ENCODE measurements around the gene CSNK2A1.

DNA sequence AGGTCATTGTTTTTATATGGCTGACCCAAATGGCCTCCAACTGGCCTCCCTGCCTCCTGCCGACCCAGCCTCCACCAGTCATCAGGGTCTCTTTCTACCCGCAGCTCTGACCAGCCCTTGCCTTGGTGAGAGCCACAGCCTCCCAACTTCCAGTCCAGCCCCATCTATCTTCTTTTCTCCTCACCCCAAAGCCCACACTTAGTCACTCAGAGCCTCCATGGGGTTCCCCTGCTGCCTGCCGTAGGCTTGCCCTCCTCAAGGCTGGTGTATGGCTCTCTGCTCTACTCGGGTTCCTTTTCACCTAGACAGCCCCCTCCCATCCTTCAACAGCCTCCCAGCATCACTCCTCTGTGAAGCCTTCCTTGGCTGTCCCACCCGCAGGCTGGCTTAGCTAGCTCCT lies 48.4 kb upstream of the CSNK2A1 start:
- TF ChIP-seq, protein P1, sequence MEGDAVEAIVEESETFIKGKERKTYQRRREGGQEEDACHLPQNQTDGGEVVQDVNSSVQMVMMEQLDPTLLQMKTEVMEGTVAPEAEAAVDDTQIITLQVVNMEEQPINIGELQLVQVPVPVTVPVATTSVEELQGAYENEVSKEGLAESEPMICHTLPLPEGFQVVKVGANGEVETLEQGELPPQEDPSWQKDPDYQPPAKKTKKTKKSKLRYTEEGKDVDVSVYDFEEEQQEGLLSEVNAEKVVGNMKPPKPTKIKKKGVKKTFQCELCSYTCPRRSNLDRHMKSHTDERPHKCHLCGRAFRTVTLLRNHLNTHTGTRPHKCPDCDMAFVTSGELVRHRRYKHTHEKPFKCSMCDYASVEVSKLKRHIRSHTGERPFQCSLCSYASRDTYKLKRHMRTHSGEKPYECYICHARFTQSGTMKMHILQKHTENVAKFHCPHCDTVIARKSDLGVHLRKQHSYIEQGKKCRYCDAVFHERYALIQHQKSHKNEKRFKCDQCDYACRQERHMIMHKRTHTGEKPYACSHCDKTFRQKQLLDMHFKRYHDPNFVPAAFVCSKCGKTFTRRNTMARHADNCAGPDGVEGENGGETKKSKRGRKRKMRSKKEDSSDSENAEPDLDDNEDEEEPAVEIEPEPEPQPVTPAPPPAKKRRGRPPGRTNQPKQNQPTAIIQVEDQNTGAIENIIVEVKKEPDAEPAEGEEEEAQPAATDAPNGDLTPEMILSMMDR (IDR thresholded peaks at IDR 0.05; ENCODE audit: poor library complexity, severe bottlenecking) = no peak
- TF ChIP-seq RAD21 (conservative IDR thresholded peaks at IDR 0.05) = no peak
- no peak for TF ChIP-seq MXI1 (conservative IDR thresholded peaks at IDR 0.05; ENCODE audit: poor library complexity, severe bottlenecking)
- no peak for TF ChIP-seq EP300 (conservative IDR thresholded peaks at IDR 0.05; ENCODE audit: poor library complexity, severe bottlenecking)
- TF ChIP-seq REST (IDR thresholded peaks at IDR 0.05; ENCODE audit: borderline replicate concordance) = no peak
- no peak for TF ChIP-seq POLR2AphosphoS5 (IDR thresholded peaks at IDR 0.05)
- TF ChIP-seq EZH2 (IDR thresholded peaks at IDR 0.05; ENCODE audit: borderline replicate concordance, insufficient read depth, low read length, poor library complexity, severe bottlenecking) = no peak
- TF ChIP-seq TAF1 (IDR thresholded peaks at IDR 0.05; ENCODE audit: low read depth) = no peak
